ENCODE results near the gene CCSER2.
"Not testable (repeated sequence)": the region's sequence is repeated elsewhere in the genome, so short reads cannot be mapped to it uniquely, and the experiment has no call there.

The CCSER2 gene

GRCh38 chr10:84523526-84523925 is 195.1 kb downstream of the CCSER2 start:
- H3K4me3 ChIP-seq (ENCODE audit: control insufficient read depth, low read depth, low read length): no peak overlapping the region
- no peak for TF ChIP-seq CTCF (IDR thresholded peaks at IDR 0.05; ENCODE audit: control insufficient read depth, insufficient read depth, low read depth, low read length, missing control alignments)
- no peak for DNase-seq (ENCODE audit: low read depth)

- H3K4me3 ChIP-seq (ENCODE audit: control insufficient read depth, low read depth, low read length): no peak overlapping the region
- no peak for DNase-seq (ENCODE audit: low read depth)
- TF ChIP-seq CTCF (IDR thresholded peaks at IDR 0.05; ENCODE audit: control insufficient read depth, insufficient read depth, low read depth, low read length, missing control alignments): no peak
Observed at GRCh38 chr10:84524435-84524834, 196.0 kb downstream of the CCSER2 start.

GRCh38 chr10:84525120-84525806 is 196.9 kb downstream of the CCSER2 start:
- H3K4me3 ChIP-seq (ENCODE audit: control insufficient read depth, low read depth, low read length): no peak overlapping the region
- no peak for DNase-seq (ENCODE audit: low read depth)
- no peak for TF ChIP-seq CTCF (IDR thresholded peaks at IDR 0.05; ENCODE audit: control insufficient read depth, insufficient read depth, low read depth, low read length, missing control alignments)

GRCh38 chr10:84525807-84526182 is 197.4 kb downstream of the CCSER2 start:
- not testable (repeated sequence) for H3K4me3 ChIP-seq (ENCODE audit: control insufficient read depth, low read depth, low read length); DNase-seq (ENCODE audit: low read depth)

- DNase-seq (ENCODE audit: low read depth); H3K4me3 ChIP-seq (ENCODE audit: control insufficient read depth, low read depth, low read length): not testable (repeated sequence)
Observed at GRCh38 chr10:84527386-84527785, 199.0 kb downstream of the CCSER2 start.

GRCh38 chr10:84528526-84528925 is 200.1 kb downstream of the CCSER2 start:
- H3K4me3 ChIP-seq (ENCODE audit: control insufficient read depth, low read depth, low read length); DNase-seq (ENCODE audit: low read depth): not testable (repeated sequence)

- no peak for DNase-seq (ENCODE audit: low read depth)
- TF ChIP-seq CTCF (IDR thresholded peaks at IDR 0.05; ENCODE audit: control insufficient read depth, insufficient read depth, low read depth, low read length, missing control alignments): no peak
- H3K4me3 ChIP-seq (ENCODE audit: control insufficient read depth, low read depth, low read length): no peak overlapping the region
Observed at GRCh38 chr10:84530724-84531325, 202.4 kb downstream of the CCSER2 start.

GRCh38 chr10:84531396-84531795 is 203.0 kb downstream of the CCSER2 start:
- no peak for DNase-seq (ENCODE audit: low read depth)
- no peak overlapping the region for H3K4me3 ChIP-seq (ENCODE audit: control insufficient read depth, low read depth, low read length)
- TF ChIP-seq CTCF (IDR thresholded peaks at IDR 0.05; ENCODE audit: control insufficient read depth, insufficient read depth, low read depth, low read length, missing control alignments): no peak
